ENCODE measurements around the gene BAHCC1. TPM values are rescaled to one million over a fixed set of nuclear protein-coding genes. Genes with fewer than 3 reads are reported as not detected.

BAHCC1 gene
- polyA plus RNA-seq (12.4 and 14.2 TPM in 2 replicates), polyA minus RNA-seq (20.7 and 24.9 TPM in 2 replicates)

DNA sequence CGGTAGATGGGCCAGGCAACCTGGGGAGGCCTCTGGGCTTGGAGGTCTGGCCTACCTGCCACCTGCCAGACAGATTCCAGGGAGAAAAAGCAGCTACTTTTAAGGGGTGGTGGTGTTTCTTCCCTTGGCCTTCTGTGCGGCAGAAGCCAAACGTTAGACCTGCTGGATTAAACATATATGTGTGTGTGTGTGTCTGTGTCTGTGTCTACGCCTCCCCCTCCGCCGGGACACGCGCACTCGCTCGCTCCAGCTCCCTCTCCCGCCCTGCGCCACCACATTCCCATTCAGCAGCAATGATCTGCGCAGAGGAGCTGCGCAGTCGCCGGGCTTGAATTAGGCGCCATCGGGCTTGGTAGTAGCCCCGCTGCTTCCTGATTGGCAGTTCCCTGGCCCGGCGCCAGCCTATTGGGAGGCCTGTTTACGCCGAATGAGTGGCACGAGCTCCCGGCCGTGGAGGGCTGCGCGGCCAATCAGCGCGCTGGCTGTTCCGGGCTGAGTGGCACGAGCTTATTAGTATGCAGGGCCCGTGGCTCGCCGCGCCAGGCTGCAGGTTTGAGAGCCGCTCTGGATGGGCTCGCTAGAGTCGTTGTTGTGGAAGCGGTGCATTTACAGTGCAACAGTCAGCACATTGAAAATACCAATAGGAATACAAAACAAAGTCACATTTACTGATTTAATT, at the start of gene BAHCC1:
BAHCC1 (plus strand) TSS at position 537 of the 679 bp plus-strand sequence. CDS start 4,283 bp downstream, outside the sequence.
- peaks cover 80% of the 10 kb centered on the region for H3K79me2 ChIP-seq (replicated peaks; ENCODE audit: insufficient read depth, low read length)
- peak within 1 kb of the TSS; percentile 97 for H3K4me3 ChIP-seq (ENCODE audit: low read length)
- no peaks in the 10 kb centered on the region for H3K27me3 ChIP-seq (ENCODE audit: insufficient read depth, low read depth, low read length)
- peak within 1 kb of the TSS; percentile 98 for H3K9ac ChIP-seq (ENCODE audit: low read length)
- H3K9me2 ChIP-seq (ENCODE audit: insufficient read depth, low read length): no peaks in the 10 kb centered on the region
- peak within 1 kb of the TSS; percentile 97 for H3K27ac ChIP-seq (ENCODE audit: low read length)
- no peak within 1 kb of the TSS for H2AFZ ChIP-seq (ENCODE audit: low read depth, low read length)
- no peaks in the 10 kb centered on the region for H3K36me3 ChIP-seq (ENCODE audit: insufficient read depth, low read length)
- H3F3A ChIP-seq (ENCODE audit: insufficient read depth, low read length, poor library complexity, severe bottlenecking): no peaks in the 10 kb centered on the region
- H4K20me1 ChIP-seq (ENCODE audit: insufficient read depth): peaks cover 12% of the 10 kb centered on the region
- peak; percentile 97 for TF ChIP-seq REST (IDR thresholded peaks at IDR 0.05; ENCODE audit: borderline replicate concordance)
- TF ChIP-seq POLR2AphosphoS5 (IDR thresholded peaks at IDR 0.05): peak; percentile 99
- TF ChIP-seq MXI1 (conservative IDR thresholded peaks at IDR 0.05; ENCODE audit: poor library complexity, severe bottlenecking): peak; percentile 98
- TF ChIP-seq TAF1 (IDR thresholded peaks at IDR 0.05; ENCODE audit: low read depth): peak; percentile 100
- TF ChIP-seq RAD21 (conservative IDR thresholded peaks at IDR 0.05): no peak
- peak; percentile 21 for TF ChIP-seq CTCF (IDR thresholded peaks at IDR 0.05; ENCODE audit: poor library complexity, severe bottlenecking)
- peak; percentile 75 for TF ChIP-seq EP300 (conservative IDR thresholded peaks at IDR 0.05; ENCODE audit: poor library complexity, severe bottlenecking)
- no peak for TF ChIP-seq EZH2 (IDR thresholded peaks at IDR 0.05; ENCODE audit: borderline replicate concordance, insufficient read depth, low read length, poor library complexity, severe bottlenecking)
- TF ChIP-seq SMC3 (conservative IDR thresholded peaks at IDR 0.05; ENCODE audit: poor library complexity): peak; percentile 33
- H3K9me3 ChIP-seq (ENCODE audit: low read length): no peaks in the 10 kb centered on the region
- peak within 1 kb of the TSS; percentile 98 for H3K4me2 ChIP-seq (ENCODE audit: low read length)

DNA sequence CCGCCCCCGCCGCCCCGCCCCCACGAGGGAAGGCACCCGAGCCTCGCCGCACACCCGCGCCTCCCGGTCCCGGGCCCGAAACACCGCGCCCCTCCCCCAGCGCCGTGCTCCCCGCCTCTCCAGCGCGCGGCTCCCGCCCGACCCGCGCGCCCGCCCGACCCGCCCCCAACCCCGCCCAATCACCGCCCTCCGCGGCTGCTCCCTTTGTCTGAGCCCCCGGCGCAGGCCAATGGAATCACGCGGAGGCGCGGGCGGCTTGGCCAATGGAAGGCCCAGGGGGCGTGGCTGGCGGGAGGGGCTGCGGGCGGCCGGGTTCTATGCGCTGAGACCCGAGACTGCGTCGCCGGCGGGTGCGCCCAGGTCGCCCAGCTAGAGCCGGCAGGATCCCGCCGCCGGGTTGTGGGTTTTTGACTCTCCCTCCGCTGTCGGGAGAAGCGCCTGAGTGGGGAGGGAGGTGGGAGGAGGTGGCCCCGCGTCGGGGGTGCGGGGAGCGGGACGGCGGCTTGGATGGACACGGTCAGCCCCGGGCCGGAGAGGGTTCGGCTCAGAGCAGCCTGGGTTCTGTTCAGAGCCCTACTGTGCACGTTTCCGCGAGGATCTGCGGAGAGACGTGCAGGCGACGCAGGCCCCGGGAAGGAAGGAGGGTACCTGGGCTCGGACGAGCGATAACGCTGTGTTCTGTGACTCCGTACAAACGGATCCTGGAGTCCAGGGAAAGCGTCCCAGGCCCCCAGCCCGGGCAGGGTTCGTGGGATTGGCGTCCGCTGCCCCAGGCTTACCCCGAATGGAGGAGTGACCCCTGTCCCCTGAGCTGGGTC, 49.0 kb upstream of the BAHCC1 start:
- H3K36me3 ChIP-seq (ENCODE audit: insufficient read depth, low read length): no peaks in the 10 kb centered on the region
- TF ChIP-seq SMC3 (conservative IDR thresholded peaks at IDR 0.05; ENCODE audit: poor library complexity) (peak; percentile 69), RAD21 (conservative IDR thresholded peaks at IDR 0.05) (peak; percentile 66), CTCF (IDR thresholded peaks at IDR 0.05; ENCODE audit: poor library complexity, severe bottlenecking) (no peak), REST (IDR thresholded peaks at IDR 0.05; ENCODE audit: borderline replicate concordance) (peak; percentile 96), EP300 (conservative IDR thresholded peaks at IDR 0.05; ENCODE audit: poor library complexity, severe bottlenecking) (peak; percentile 64), EZH2 (IDR thresholded peaks at IDR 0.05; ENCODE audit: borderline replicate concordance, insufficient read depth, low read length, poor library complexity, severe bottlenecking) (no peak), MXI1 (conservative IDR thresholded peaks at IDR 0.05; ENCODE audit: poor library complexity, severe bottlenecking) (no peak), TAF1 (IDR thresholded peaks at IDR 0.05; ENCODE audit: low read depth) (peak; percentile 92), POLR2AphosphoS5 (IDR thresholded peaks at IDR 0.05) (peak; percentile 98)
- peaks cover 16% of the 10 kb centered on the region for H4K20me1 ChIP-seq (ENCODE audit: insufficient read depth)
- peak overlapping the region; percentile 85 for H3K4me3 ChIP-seq (ENCODE audit: low read length)
- no peak overlapping the region for H2AFZ ChIP-seq (ENCODE audit: low read depth, low read length)
- no peaks in the 10 kb centered on the region for H3F3A ChIP-seq (ENCODE audit: insufficient read depth, low read length, poor library complexity, severe bottlenecking)
- peak overlapping the region; percentile 97 for H3K27ac ChIP-seq (ENCODE audit: low read length)
- H3K27me3 ChIP-seq (ENCODE audit: insufficient read depth, low read depth, low read length): no peaks in the 10 kb centered on the region
- peak overlapping the region; percentile 97 for H3K9ac ChIP-seq (ENCODE audit: low read length)
- no peaks in the 10 kb centered on the region for H3K9me3 ChIP-seq (ENCODE audit: low read length)
- H3K79me2 ChIP-seq (replicated peaks; ENCODE audit: insufficient read depth, low read length): peaks cover 63% of the 10 kb centered on the region
- H3K9me2 ChIP-seq (ENCODE audit: insufficient read depth, low read length): no peaks in the 10 kb centered on the region
- peak overlapping the region; percentile 73 for H3K4me2 ChIP-seq (ENCODE audit: low read length)
